Lower lobe of right lung (tissue), 2 donors: ENCODE data around the gene ASTN2. TPM values are rescaled to one million over a fixed set of nuclear protein-coding genes. Genes with fewer than 3 reads are reported as not detected.

ENCODE experiments used
- ATAC-seq, 2 donors: fragments of 200-7000 bp; cut with Tn5 transposase; one replicate each; pipeline ENCODE4 v1.9.1; 2020 to 2022; ENCODE audit warnings: mild to moderate bottlenecking in 2 of 2, moderate library complexity in 2 of 2
- DNase-seq: peaks from one replicate; pipeline ENCODE4 v3.0.0-alpha.2; 2020
- H3K27ac ChIP-seq: fragments of 200-600 bp; one replicate; pipeline ENCODE4 v1.8.0; 2022
- H3K27me3 ChIP-seq: fragments of 200-600 bp; one replicate; pipeline ENCODE4 v1.8.0; 2022; ENCODE audit warnings: low read depth
- H3K36me3 ChIP-seq: fragments of 200-600 bp; one replicate; pipeline ENCODE4 v1.8.0; 2022; ENCODE audit warnings: mild to moderate bottlenecking
- H3K4me1 ChIP-seq: fragments of 200-600 bp; one replicate; pipeline ENCODE4 v1.8.0; 2022
- H3K4me3 ChIP-seq: fragments of 200-600 bp; one replicate; pipeline ENCODE4 v1.8.0; 2022; ENCODE audit warnings: mild to moderate bottlenecking
- H3K9me3 ChIP-seq: fragments of 200-600 bp; one replicate; pipeline ENCODE4 v1.8.0; 2022
- CTCF ChIP-seq: fragments of 200-600 bp; IDR thresholded peaks from one replicate; pipeline ENCODE4 v1.8.0; 2022; ENCODE audit warnings: antibody characterized with exemption, mild to moderate bottlenecking
- intact Hi-C: fragments of 100-400 bp; cut with DNase I; formaldehyde crosslinking; loops from one replicate; pipeline ENCODE4 v1.11.0; 2022
- total RNA-seq: library from RNA; stranded (reverse); fragmentation: NEBNext Ultra II Directional; extraction: Animal tissue kit (Norgen Biotek cat#: 25700); gene quantifications from one replicate; pipeline ENCODE4 v1.2.1, GENCODE V29; 2021
- donor health status: DM: no; HTN: yes; CAD: no; lungs with severe emphysema.

The ASTN2 gene
- total RNA-seq, 1 donor from 2014 or later = 4.3 TPM

GRCh38 chr9:117409321-117409720 lies 5.5 kb downstream of the ASTN2 start:
- no peak for TF ChIP-seq CTCF
- no peak overlapping the region for H3K4me3 ChIP-seq
- no peaks in the 10 kb centered on the region for H3K4me1 ChIP-seq
- H3K9me3 ChIP-seq = no peaks in the 10 kb centered on the region
- H3K27ac ChIP-seq = no peak overlapping the region
- no peaks in the 10 kb centered on the region for H3K36me3 ChIP-seq
- peaks cover 35% of the 10 kb centered on the region for H3K27me3 ChIP-seq
- intact Hi-C loops = no loop called here
- DNase-seq (no peak), ATAC-seq (no peak)

GRCh38 chr9:117407436-117408022 lies 7.3 kb downstream of the ASTN2 start:
- TF ChIP-seq CTCF = no peak
- H3K4me3 ChIP-seq = no peak overlapping the region
- H3K9me3 ChIP-seq = no peaks in the 10 kb centered on the region
- DNase-seq = no peak
- ATAC-seq = no peak
- no peaks in the 10 kb centered on the region for H3K36me3 ChIP-seq
- no peak overlapping the region for H3K27ac ChIP-seq
- H3K27me3 ChIP-seq = peaks cover 29% of the 10 kb centered on the region
- no peaks in the 10 kb centered on the region for H3K4me1 ChIP-seq
- intact Hi-C loops = no loop called here

DNA sequence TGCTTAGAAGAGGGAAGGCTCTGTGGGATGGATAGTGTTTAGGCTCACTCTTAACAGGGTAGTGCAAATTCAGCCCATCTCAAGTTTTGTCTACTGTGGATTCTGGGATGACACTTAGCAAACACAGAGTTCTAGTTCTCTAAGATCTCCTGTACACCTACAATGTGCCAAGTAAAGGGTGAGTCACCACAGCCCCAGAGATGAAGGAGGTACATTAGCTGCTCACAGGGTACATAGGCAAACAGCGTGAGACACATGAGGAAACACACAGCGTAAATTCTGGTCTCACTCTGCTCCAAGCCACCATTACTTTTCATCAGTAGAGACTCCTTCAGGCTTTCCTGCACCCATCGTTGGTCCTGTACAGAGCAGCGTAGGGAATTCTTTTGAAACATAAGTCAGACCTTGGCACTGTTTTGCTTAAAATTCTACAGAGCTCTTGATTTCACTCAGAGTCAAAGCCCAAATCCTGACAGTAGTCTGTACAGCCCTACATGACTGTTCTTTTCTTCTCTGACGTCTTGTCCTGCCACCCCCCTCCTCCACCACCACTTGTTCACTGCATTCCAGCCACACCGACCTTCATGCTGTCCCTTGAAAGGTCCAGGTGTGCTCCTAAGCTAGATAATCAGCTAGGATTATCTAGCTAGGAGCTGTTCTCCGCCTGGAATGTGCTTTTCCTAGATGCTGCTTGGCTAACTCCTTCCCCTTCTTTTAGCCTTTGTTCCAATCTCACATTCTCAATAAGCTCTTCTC lies 8.7 kb downstream of the ASTN2 start:
- ATAC-seq = no peak

DNA sequence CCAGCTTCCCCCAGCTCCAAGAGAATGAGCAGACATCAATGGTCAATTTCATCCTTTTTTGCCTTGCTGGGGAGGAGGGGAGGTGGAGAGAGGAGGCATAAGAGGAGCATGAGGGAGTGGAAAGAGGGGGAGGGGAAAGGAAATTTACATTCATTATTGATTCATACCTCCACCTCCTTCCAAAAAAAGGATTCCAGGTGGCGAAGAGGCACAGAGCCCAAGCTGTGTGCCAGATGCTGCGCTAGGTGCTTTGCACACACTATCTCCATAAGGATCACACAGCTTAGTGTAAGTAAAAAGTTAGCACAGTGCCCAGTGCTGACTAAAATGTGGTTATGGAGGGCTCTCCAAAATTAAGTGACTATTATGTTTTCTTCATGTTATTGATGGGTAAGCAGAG lies 11.0 kb downstream of the ASTN2 start:
- intact Hi-C loops = no loop called here
- DNase-seq (no peak), ATAC-seq (no peak)
- TF ChIP-seq CTCF = no peak
- Histone ChIP-seq H3K27ac (no peak overlapping the region), H3K27me3 (peaks cover 12% of the 10 kb centered on the region), H3K4me3 (no peak overlapping the region), H3K4me1 (no peaks in the 10 kb centered on the region), H3K36me3 (no peaks in the 10 kb centered on the region), H3K9me3 (no peaks in the 10 kb centered on the region)

More for the DNA sequence above, 8.7 kb downstream of the ASTN2 start:
- H3K27ac ChIP-seq = no peak overlapping the region
- H3K4me3 ChIP-seq = no peak overlapping the region
- intact Hi-C loops = no loop called here
- TF ChIP-seq CTCF = no peak
- H3K36me3 ChIP-seq = no peaks in the 10 kb centered on the region
- DNase-seq = no peak
- peaks cover 18% of the 10 kb centered on the region for H3K27me3 ChIP-seq
- no peaks in the 10 kb centered on the region for H3K4me1 ChIP-seq
- H3K9me3 ChIP-seq = no peaks in the 10 kb centered on the region

GRCh38 chr9:117403403-117403811 lies 11.4 kb downstream of the ASTN2 start:
- intact Hi-C loops = no loop called here
- no peaks in the 10 kb centered on the region for H3K36me3 ChIP-seq
- DNase-seq = no peak
- ATAC-seq = no peak
- H3K9me3 ChIP-seq = no peaks in the 10 kb centered on the region
- H3K27ac ChIP-seq = no peak overlapping the region
- H3K4me3 ChIP-seq = no peak overlapping the region
- H3K4me1 ChIP-seq = no peaks in the 10 kb centered on the region
- TF ChIP-seq CTCF = no peak
- H3K27me3 ChIP-seq = peaks cover 12% of the 10 kb centered on the region
